ENCODE measurements around the gene SHROOM3.

Gene SHROOM3

DNA sequence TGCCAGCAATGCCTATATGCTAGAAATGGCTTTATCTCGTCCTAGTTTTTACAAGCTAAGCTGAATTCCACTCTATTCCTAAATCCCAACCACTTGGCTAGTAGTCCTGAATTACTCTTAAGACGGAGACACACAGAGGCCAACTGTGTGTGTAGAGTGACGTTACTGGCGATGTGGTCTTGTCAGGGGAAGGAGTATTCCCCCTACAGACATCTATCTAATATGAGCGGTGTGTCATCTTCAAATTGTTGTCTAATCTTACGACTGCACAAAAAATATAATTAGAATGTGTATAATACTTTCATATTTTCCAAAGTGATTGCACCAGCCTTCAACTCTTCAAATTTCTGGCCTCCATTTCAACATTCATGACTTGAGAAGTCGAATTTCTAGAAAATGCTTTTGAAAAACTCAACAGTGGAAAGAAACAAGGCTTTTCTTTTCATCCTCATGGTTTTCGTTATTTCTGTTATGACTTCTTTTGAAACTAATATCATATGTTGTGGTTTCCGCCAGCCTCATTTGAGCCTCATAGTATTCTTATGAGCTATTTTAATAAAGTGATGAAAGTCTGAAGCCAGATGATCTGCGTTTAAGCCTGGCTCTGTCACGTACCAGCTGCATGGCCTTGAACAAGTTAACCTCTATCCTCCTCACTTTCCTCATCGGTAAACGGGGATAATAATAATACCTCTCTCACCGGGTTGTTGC is 330.6 kb downstream of the SHROOM3 start:
- DNase-seq: no peak
- no peak for TF ChIP-seq POLR2A (IDR thresholded peaks at IDR 0.05; ENCODE audit: low read length)
- no peak for TF ChIP-seq GATA1 (IDR thresholded peaks at IDR 0.05; ENCODE audit: low read depth, low read length)

DNA sequence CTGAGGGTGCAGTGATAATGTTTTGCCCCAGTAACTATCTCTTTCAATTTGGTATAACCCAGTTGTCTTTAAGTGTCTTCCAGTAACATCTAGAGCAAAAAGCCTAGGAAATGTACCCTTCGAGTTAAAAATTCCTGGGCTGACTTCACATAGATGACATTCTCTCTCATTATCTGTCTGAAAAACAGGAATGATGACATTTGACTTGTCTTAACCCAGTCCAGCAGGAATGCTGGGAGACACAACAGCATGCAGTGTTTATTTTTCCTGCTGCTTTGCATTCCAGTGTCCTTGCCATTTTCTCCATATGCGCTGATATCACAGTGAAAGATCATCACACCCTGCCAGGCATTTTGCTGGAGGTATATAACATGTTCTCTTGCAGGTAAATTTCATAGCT is 333.0 kb downstream of the SHROOM3 start:
- TF ChIP-seq GATA1 (IDR thresholded peaks at IDR 0.05; ENCODE audit: low read depth, low read length) (no peak), POLR2A (IDR thresholded peaks at IDR 0.05; ENCODE audit: low read length) (no peak)
- DNase-seq: no peak

DNA sequence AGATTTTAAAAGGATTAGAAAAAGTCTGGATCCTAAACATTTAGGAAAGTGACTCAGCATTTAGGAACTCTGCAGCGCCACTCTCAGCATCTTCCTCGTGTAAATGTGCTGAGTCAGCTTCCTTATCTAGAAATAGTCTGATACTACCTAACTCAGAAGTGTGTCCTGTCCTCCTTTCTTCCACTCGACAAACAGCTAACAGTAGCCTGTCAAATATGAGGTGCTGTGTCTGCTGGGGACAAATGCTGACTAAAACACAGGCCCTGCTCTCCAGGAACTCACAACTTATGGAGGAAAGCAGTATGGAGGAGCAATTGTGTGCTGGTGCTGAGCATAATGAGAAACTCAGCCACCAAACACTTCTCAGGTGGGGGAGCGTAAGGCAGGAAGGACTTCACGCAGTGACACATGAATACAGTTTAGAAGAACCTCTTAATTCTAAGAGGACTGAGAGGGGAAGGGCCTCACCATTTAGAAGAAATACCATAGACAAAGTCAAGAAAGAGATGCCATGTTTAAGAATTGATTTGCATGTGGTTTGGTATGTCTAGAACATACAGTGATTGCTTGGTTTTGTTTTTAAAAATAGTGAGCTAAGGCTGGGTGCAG is 337.6 kb downstream of the SHROOM3 start:
- no peak for TF ChIP-seq GATA1 (IDR thresholded peaks at IDR 0.05; ENCODE audit: low read depth, low read length)
- no peak for TF ChIP-seq POLR2A (IDR thresholded peaks at IDR 0.05; ENCODE audit: low read length)
- peak in 1 of 2 experiments; percentile 21 for DNase-seq

DNA sequence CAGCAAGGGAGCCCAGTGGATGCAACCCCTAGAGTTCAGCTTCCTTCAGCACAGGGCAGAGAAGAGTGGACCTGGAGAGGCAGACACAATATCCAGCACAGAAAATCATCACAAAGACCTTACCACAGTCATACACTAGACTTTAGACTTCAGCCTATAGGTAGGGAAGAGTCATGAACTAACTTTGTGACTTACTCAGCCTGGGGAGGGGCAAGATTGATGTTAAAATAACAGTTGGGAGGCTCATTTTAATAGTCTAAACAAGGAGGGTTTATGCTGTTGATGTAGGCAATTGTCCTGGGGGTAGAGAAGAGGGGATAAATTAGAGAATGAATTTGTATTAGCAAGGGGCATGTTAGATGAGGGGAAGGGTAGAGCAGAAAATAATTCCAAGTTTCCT is 338.7 kb downstream of the SHROOM3 start:
- no peak for DNase-seq
- TF ChIP-seq GATA1 (IDR thresholded peaks at IDR 0.05; ENCODE audit: low read depth, low read length) (no peak), POLR2A (IDR thresholded peaks at IDR 0.05; ENCODE audit: low read length) (no peak)

DNA sequence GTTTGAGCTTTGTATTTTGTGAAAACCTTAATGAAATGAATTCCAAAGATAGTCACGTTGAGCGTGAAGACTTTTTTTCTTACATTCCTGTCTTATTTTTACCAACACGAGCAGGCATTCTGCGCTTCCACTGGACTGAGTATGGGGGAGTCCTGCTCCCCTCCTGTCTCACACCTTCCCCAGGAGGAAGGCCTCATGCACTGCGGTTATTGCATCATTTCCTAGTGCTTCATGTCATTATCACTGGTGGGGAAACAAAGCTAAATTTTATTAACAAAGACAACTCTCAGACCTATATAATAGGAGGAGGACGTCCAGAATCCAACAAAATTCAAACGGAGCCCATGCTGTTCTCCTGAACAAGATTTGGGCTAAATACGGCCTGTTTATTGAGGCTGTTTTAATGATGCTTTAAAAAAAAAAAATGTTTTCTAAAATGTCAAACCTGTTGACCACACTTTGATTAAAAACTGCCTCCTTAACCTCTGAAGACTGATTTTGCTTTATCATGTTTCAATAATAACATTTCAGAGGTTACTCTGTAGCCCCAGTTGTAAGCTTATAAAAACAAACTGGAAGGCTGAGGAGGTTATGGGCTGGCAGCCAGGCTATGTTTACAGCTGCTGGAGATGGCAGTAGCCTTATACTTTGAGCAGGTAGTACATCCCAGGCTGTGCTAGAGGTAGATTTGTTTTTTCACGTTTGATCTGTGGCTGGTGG is 344.9 kb downstream of the SHROOM3 start:
- TF ChIP-seq POLR2A (IDR thresholded peaks at IDR 0.05; ENCODE audit: low read length) (no peak), GATA1 (IDR thresholded peaks at IDR 0.05; ENCODE audit: low read depth, low read length) (no peak)
- no peak for DNase-seq

DNA sequence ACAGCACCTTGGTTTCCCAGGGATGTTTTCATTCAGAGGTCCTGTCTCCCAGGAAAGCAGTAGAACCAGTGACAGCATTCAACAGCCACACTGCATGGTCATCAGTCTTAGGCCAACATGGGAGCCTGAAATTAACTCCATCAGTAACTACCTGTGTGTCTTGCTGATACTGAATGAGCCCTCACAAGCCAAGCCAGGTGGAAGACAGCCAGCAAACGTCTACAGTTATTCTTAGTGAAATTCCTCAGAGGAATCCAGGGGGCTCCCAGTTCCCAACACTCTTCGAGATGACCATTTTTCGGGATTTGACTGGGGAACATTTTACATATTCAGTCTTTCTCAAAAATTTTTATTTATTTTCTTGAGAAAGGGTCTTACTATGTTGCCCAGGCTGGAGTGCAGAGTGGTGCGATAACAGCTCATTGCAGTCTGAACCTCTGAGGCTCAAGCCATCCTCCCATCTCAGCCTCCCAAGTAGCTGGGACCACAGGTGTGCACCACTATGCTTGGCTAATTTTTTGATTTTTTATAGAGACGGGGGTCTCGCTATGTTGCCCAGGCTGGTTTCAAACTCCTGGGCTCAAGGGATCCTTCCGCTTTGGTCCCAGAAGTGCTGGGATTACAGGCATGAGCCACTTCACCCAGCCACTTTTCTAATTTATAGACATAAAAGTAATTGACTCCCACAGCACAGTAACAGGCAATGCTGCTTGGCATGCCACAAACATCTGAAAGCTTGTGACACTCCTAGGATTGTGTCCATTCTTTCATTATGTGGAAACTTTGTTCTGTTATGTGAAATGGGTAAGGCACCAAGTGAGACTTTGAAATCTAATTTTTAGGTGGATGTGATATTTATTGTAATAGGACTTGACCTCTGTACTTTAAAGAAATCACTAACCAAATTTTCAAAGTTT is 346.0 kb downstream of the SHROOM3 start:
- TF ChIP-seq POLR2A (IDR thresholded peaks at IDR 0.05; ENCODE audit: low read length) (no peak), GATA1 (IDR thresholded peaks at IDR 0.05; ENCODE audit: low read depth, low read length) (no peak)

DNA sequence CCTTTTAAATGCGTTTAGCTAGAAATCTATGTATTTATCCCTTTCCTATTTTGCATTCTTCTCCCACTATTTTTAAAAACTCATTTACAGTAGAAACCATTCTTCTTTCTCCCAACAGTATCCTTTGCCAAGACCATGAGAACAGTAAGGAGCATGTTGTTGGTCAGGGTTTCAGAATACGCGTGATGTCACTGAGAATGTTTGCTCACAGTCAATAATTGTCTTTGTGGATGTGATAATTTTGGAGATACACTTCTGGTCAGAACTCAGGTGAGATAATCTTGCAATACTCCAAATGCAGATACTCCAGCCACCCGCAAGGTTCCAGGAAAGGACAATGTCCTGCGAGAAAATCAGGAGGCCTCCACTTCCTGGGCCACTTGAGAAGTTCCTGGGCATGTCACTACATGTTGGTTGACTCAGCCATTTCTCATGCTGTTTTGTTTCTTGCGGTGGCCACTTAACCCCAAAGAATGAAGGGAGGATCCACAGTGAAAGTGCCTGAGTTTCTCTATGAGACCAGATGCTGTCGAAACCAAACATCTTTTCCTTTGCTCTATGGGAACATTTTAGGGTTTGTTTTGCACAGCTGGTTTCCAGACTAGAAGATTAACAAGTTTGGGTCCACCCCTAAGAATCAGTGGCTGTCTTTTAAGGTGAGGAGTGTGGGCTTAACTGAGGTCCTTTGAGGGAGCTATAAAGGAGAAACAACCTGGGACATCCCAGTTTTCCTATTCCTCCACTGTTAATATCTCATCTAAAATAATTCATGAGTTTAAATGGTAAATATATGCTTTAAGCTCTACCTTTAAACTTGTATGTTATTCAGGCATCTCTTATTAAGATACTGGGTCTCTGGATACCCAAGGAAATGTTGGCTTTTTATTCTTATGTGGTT is 346.9 kb downstream of the SHROOM3 start:
- TF ChIP-seq POLR2A (IDR thresholded peaks at IDR 0.05; ENCODE audit: low read length) (no peak), GATA1 (IDR thresholded peaks at IDR 0.05; ENCODE audit: low read depth, low read length) (no peak)
- DNase-seq: no peak

More for the DNA sequence above, 346.0 kb downstream of the SHROOM3 start:
- DNase-seq: no peak

DNA sequence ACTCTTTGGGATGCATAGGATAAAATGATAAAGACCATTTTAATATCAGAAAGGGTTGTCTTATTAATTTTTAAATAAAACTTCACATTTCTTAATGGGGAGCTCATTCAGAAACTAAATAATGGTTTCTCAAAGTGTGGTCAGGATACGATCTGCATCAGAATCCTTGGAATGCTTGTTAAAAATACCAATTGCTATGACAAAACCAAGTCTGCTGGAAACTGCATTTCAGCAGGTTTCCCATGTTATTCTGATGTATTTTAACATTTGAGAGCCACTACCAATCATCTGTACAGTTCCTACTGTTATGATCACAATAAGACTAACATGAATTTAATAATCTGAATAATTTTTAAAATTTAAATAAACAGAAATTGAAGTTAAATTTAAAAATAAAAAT is 347.8 kb downstream of the SHROOM3 start:
- no peak for DNase-seq
- TF ChIP-seq POLR2A (IDR thresholded peaks at IDR 0.05; ENCODE audit: low read length): no peak

DNA sequence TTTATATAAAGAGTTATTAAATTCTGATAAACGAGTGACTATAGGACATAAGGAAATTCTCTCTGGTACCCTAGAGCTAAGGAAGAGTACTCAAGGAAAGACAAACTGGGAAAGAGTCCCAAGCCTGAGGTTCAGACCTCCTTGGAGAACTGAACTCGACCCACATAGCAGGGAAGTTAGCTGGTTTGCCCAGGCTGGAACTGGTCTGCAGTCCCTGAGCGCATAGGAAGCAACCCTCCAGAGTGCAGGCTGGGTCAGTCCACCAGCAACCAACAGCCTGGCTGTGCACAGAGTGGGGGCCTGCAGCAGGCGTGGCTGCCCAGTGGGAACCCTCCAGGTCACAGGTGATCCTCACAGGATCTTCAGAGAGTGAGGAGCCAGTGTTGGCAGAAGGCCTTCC is 348.8 kb downstream of the SHROOM3 start:
- DNase-seq: no peak
- TF ChIP-seq GATA1 (IDR thresholded peaks at IDR 0.05; ENCODE audit: low read depth, low read length): no peak
- no peak for TF ChIP-seq POLR2A (IDR thresholded peaks at IDR 0.05; ENCODE audit: low read length)

DNA sequence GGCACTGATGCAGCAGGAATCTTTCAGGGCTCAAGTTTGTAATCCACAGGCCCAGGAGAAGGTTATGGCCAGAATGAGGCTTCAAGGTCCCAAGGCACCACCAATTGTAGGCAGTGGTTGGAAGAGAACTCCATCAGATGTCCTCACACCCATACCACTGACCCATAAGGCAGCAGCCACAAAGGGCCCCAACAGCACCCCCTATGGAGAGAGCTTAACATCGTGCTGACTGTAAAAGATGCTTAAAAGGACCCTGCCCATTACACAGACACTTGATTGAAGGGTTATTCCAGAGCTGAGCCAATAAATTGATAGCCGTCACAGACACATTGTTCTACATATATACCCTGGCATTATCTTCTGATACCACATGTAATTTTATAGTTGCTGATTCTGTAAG is 349.2 kb downstream of the SHROOM3 start:
- peak; percentile 6 to 10 for DNase-seq
- TF ChIP-seq GATA1 (IDR thresholded peaks at IDR 0.05; ENCODE audit: low read depth, low read length): no peak
- no peak for TF ChIP-seq POLR2A (IDR thresholded peaks at IDR 0.05; ENCODE audit: low read length)

DNA sequence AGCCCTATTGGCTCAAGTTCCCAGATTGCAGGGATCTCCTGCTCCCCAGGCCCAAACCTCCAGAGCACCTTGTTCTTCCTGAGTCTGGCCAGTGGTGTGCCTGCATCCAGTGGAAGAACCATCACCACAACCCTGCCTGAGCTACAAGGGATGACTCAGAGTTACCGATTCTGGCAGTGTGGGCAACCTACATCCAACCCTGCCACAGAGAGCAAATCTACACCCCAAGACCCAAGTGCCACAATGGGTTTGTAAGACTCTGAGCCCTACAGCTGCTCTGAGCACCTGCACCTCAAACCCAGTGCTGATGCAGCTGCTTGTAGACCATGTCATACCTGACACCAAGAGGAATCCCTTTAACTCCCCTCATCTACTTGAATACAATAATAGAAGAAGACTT is 352.9 kb downstream of the SHROOM3 start:
- TF ChIP-seq POLR2A (IDR thresholded peaks at IDR 0.05; ENCODE audit: low read length) (no peak), GATA1 (IDR thresholded peaks at IDR 0.05; ENCODE audit: low read depth, low read length) (no peak)
- no peak for DNase-seq

DNA sequence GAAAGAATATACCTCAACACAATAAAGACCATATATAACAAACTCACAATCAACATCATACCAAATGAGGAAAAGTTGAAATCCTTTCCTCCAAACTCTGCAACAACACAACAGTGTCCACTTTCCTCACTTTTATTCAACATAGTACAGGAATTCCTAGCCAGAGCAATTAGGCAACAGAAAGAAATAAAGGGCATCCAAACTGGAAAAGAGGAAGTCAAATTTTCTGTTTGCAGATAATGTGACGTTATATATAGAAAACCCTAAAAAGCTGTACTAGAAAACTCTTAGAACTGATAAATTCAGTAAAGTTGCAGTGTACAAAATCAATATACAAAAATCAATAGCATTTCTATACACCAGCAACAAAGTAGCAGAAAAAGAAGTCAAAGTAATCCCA is 355.3 kb downstream of the SHROOM3 start:
- TF ChIP-seq POLR2A (IDR thresholded peaks at IDR 0.05; ENCODE audit: low read length): no peak
- TF ChIP-seq GATA1 (IDR thresholded peaks at IDR 0.05; ENCODE audit: low read depth, low read length): no peak

DNA sequence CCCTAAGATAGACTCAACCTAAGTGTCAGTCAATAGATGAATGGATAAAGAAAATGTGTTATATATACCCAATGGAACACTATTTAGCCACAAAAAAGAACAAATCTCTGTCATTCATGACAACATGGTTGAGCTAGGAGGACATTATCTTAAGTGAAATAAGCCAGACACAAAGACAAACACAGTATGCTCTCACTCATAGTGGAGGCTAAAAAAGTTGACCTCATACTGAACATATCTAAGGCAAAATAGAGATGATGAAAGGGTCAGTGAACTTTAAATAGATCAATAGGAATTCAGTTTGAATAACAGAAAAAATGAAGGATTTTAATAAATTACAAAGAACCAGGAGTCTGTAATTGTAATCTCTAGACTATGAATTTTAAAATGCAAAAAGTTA is 356.4 kb downstream of the SHROOM3 start:
- TF ChIP-seq POLR2A (IDR thresholded peaks at IDR 0.05; ENCODE audit: low read length): no peak
- TF ChIP-seq GATA1 (IDR thresholded peaks at IDR 0.05; ENCODE audit: low read depth, low read length): no peak
- no peak for DNase-seq

More for the DNA sequence above, 355.3 kb downstream of the SHROOM3 start:
- no peak for DNase-seq

All from erythroblast (primary cell).